OCI-LY7 (cell line): ENCODE data around the gene ELOF1. TPM values are rescaled to one million over a fixed set of nuclear protein-coding genes. Genes with fewer than 3 reads are reported as not detected.
"Not testable (repeated sequence)": the region's sequence is repeated elsewhere in the genome, so short reads cannot be mapped to it uniquely, and the experiment has no call there.

Experiments used
- BruUV-seq: library from RNA; stranded (reverse); fragments of 400-500 nt; replicated peaks from 2 replicates; lab custom pipeline; 2021; lab: Mats Ljungman, UMichigan
- CTCF ChIA-PET: fragments of 300-600 bp; sonication (Branson Sonifier 250); formaldehyde crosslinking; loops from one replicate; lab custom pipeline; 2022; ENCODE audit warnings: antibody characterized with exemption; ENCODE audit not compliant: unreplicated experiment; lab: Charles Lee
- POLR2A ChIA-PET: fragments of 300-600 bp; sonication (Branson Sonifier 250); formaldehyde crosslinking; loops from one replicate; lab custom pipeline; 2022; ENCODE audit warnings: antibody characterized with exemption; lab: Charles Lee
- DNase-seq: peaks from one replicate; pipeline ENCODE4 v3.0.0-alpha.2; 2015; ENCODE audit warnings: low spot score
- H2AFZ ChIP-seq: fragments of 200-600 bp; sonication (generic), shearing (Covaris generic); 2 replicates; pipeline ENCODE4 v1.6.1; 2014; ENCODE audit warnings: mild to moderate bottlenecking, antibody characterized with exemption, low read length, moderate library complexity
- H3K27ac ChIP-seq: fragments of 200-600 bp; sonication (generic); 2 replicates; pipeline ENCODE4 v1.5.1; 2014; ENCODE audit warnings: mixed run types, low read depth, mild to moderate bottlenecking, moderate library complexity, low read length, inconsistent platforms; ENCODE audit not compliant: poor library complexity, severe bottlenecking
- H3K36me3 ChIP-seq: fragments of 200-600 bp; sonication (generic); 2 replicates; pipeline ENCODE4 v1.6.1; 2014; ENCODE audit warnings: mild to moderate bottlenecking, antibody characterized with exemption, low read length, moderate library complexity, mixed read lengths; ENCODE audit not compliant: insufficient read depth
- H3K4me1 ChIP-seq: fragments of 200-600 bp; sonication (generic); 2 replicates; pipeline ENCODE4 v1.5.1; 2014; ENCODE audit warnings: mild to moderate bottlenecking, low read length; ENCODE audit not compliant: insufficient read depth, poor library complexity, severe bottlenecking
- H3K4me2 ChIP-seq: fragments of 200-600 bp; sonication (generic); 2 replicates; pipeline ENCODE4 v1.6.1; 2014; ENCODE audit warnings: mild to moderate bottlenecking, low read length
- H3K4me3 ChIP-seq: fragments of 200-600 bp; sonication (generic); 2 replicates; pipeline ENCODE4 v1.5.1; 2014; ENCODE audit warnings: mild to moderate bottlenecking, low read depth, low read length; ENCODE audit not compliant: poor library complexity, severe bottlenecking
- H3K79me2 ChIP-seq: fragments of 200-600 bp; sonication (generic); 2 replicates; pipeline ENCODE4 v1.6.1; 2016; ENCODE audit warnings: low read depth, mild to moderate bottlenecking, low read length, moderate library complexity, mixed read lengths; ENCODE audit not compliant: insufficient read depth
- H3K9me2 ChIP-seq: fragments of 200-600 bp; sonication (generic); 2 replicates; pipeline ENCODE4 v1.6.1; 2016; ENCODE audit warnings: mild to moderate bottlenecking, low read length, mixed read lengths; ENCODE audit not compliant: insufficient read depth
- H3K9me3 ChIP-seq: fragments of 200-600 bp; sonication (generic); 2 replicates; pipeline ENCODE4 v1.6.1; 2014; ENCODE audit warnings: mild to moderate bottlenecking, mixed run types, low read length, mixed read lengths
- H4K20me1 ChIP-seq: fragments of 200-600 bp; sonication (generic); 2 replicates; pipeline ENCODE4 v1.6.1; 2014; ENCODE audit warnings: mild to moderate bottlenecking, antibody characterized with exemption, low read length, moderate library complexity, mixed read lengths; ENCODE audit not compliant: insufficient read depth
- EZH2phosphoT487 ChIP-seq: fragments of 200-600 bp; sonication (generic); IDR thresholded peaks from 2 replicates; pipeline ENCODE4 v1.6.1; 2018; ENCODE audit warnings: low read depth, borderline replicate concordance, mild to moderate bottlenecking, mixed run types, antibody characterized with exemption, low read length, moderate library complexity, mixed read lengths
- intact Hi-C: fragments of 100-400 bp; cut with micrococcal nuclease; formaldehyde crosslinking; loops from one replicate; pipeline ENCODE4 v1.10.0; 2022; ENCODE audit not compliant: unreplicated experiment
- total RNA-seq, 2 experiments: library from RNA; depleted of rRNA in 1 of 2; stranded (reverse); fragments of >200 nt in 1 of 2; shearing (Covaris generic) in 1 of 2; gene quantifications; 2 replicates each; pipeline ENCODE4 v1.2.3, GENCODE V29; 2014 to 2022
- TF ChIP-seq, protein P1 (sequence below): fragments of 200-600 bp; sonication (generic); conservative IDR thresholded peaks from 2 replicates; pipeline ENCODE4 v1.5.1; 2014; ENCODE audit warnings: mild to moderate bottlenecking, antibody characterized with exemption, low read length, moderate library complexity, mixed read lengths

ELOF1 gene
- total RNA-seq, 2 experiments from 2014 or later = 60.5 to 73.2 TPM

GRCh38 chr19:11566164-11566563 lies 7.1 kb upstream of the ELOF1 start:
- DNase-seq = no peak
- ChIA-PET POLR2A (no interaction called here), CTCF (no interaction called here)
- no peaks in the 10 kb centered on the region for H3K79me2 ChIP-seq
- H3K36me3 ChIP-seq = no peaks in the 10 kb centered on the region
- no peak overlapping the region for H2AFZ ChIP-seq
- no peak overlapping the region for H3K4me2 ChIP-seq
- H4K20me1 ChIP-seq = no peaks in the 10 kb centered on the region
- H3K27ac ChIP-seq = no peak overlapping the region
- no TSS peak for BruUV-seq
- H3K4me1 ChIP-seq = peaks cover 67% of the 10 kb centered on the region
- intact Hi-C loops = no loop called here
- no peak overlapping the region for H3K4me3 ChIP-seq
- H3K9me3 ChIP-seq = no peaks in the 10 kb centered on the region
- H3K9me2 ChIP-seq = no peaks in the 10 kb centered on the region
- TF ChIP-seq EZH2phosphoT487 = no peak
- TF ChIP-seq, protein P1, sequence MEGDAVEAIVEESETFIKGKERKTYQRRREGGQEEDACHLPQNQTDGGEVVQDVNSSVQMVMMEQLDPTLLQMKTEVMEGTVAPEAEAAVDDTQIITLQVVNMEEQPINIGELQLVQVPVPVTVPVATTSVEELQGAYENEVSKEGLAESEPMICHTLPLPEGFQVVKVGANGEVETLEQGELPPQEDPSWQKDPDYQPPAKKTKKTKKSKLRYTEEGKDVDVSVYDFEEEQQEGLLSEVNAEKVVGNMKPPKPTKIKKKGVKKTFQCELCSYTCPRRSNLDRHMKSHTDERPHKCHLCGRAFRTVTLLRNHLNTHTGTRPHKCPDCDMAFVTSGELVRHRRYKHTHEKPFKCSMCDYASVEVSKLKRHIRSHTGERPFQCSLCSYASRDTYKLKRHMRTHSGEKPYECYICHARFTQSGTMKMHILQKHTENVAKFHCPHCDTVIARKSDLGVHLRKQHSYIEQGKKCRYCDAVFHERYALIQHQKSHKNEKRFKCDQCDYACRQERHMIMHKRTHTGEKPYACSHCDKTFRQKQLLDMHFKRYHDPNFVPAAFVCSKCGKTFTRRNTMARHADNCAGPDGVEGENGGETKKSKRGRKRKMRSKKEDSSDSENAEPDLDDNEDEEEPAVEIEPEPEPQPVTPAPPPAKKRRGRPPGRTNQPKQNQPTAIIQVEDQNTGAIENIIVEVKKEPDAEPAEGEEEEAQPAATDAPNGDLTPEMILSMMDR = no peak

GRCh38 chr19:11565649-11565980 lies 6.6 kb upstream of the ELOF1 start:
- H3K9me3 ChIP-seq, BruUV-seq, H4K20me1 ChIP-seq, H3K4me3 ChIP-seq, H3K9me2 ChIP-seq, intact Hi-C loops, DNase-seq, POLR2A ChIA-PET, CTCF ChIA-PET, H3K36me3 ChIP-seq, H3K79me2 ChIP-seq: not testable (repeated sequence)
- 0 out of 2 replicates have a peak overlapping the region, but pooled peaks have one; percentile 33 for H2AFZ ChIP-seq
- H3K27ac ChIP-seq = peak overlapping the region; percentile 68
- peaks cover 73% of the 10 kb centered on the region for H3K4me1 ChIP-seq
- H3K4me2 ChIP-seq = peak overlapping the region; percentile 40

GRCh38 chr19:11564082-11564807 lies 5.2 kb upstream of the ELOF1 start:
- BruUV-seq, H4K20me1 ChIP-seq, DNase-seq, H3K36me3 ChIP-seq, intact Hi-C loops, H3K9me3 ChIP-seq, CTCF ChIA-PET, H3K9me2 ChIP-seq: not testable (repeated sequence)
- Histone ChIP-seq H3K4me1 (peaks cover 68% of the 10 kb centered on the region), H3K27ac (peak overlapping the region; percentile 68), H3K79me2 (peaks cover 14% of the 10 kb centered on the region; the same call in 1 of the 2 replicates), H2AFZ (peak overlapping the region; percentile 33; the same call in 1 of the 2 replicates), H3K4me2 (peak overlapping the region; percentile 40), H3K4me3 (peak overlapping the region; percentile 1)
- POLR2A ChIA-PET = interaction anchor here (1.0 to 1.1 kb wide), 2 partner anchors 14 to 35 kb away, joined by 3 read pairs; partner anchors contain the start of gene ECSIT
